T-cell (primary cell): ENCODE results near the gene HAGHL. TPM values are rescaled to one million over a fixed set of nuclear protein-coding genes. Genes with fewer than 3 reads are reported as not detected.

ENCODE experiments used
- ATAC-seq, 4 experiments: fragments of 200-7000 bp in 3 of 4; fragments of 150-1000 bp in 1 of 4; cut with Tn5 transposase; replicated peaks in 1 of 4; 1 replicate in 3 of 4; 2 replicates in 1 of 4; pipeline ENCODE4 v1.10.0; 2021; ENCODE audit warnings: moderate library complexity in 3 of 4, mild to moderate bottlenecking in 2 of 4, moderate number of reproducible peaks in 1 of 4
- CTCF ChIA-PET, 2 donors: fragments of 300-600 bp; sonication (Branson Sonifier 250); formaldehyde crosslinking; loops; one replicate each; lab custom pipeline; 2022; ENCODE audit warnings: antibody characterized with exemption in 2 of 2; lab: Charles Lee
- POLR2A ChIA-PET, 2 donors: fragments of 300-600 bp; sonication (Branson Sonifier 250); formaldehyde crosslinking; loops; one replicate each; lab custom pipeline; 2022; ENCODE audit warnings: antibody characterized with exemption in 2 of 2; lab: Charles Lee
- DNase-seq, 35 experiments: peaks; one replicate each; pipeline versions ENCODE4 v3.0.0 to v3.0.0-alpha.2; 2013 to 2023
- H3K27ac ChIP-seq: one replicate; pipeline ENCODE4 v1.5.1; 2013; ENCODE audit warnings: low read length
- H3K27me3 ChIP-seq, 2 experiments: replicated peaks in 1 of 2; 1 replicate in 1 of 2; 2 replicates in 1 of 2; pipeline versions ENCODE4 v1.6.1 to v1.7.0; 2013; ENCODE audit warnings: low read length in 1 of 2, mixed read lengths in 1 of 2; ENCODE audit not compliant: control insufficient read depth in 2 of 2, insufficient read depth in 2 of 2; ENCODE audit errors: extremely low read depth in 1 of 2
- H3K36me3 ChIP-seq, 2 donors: 1 replicate in 1 of 2; 2 replicates in 1 of 2; pipeline versions ENCODE4 v1.6.1 to v1.7.0; 2013; ENCODE audit warnings: low read length in 1 of 2; ENCODE audit not compliant: control insufficient read depth in 2 of 2, insufficient read depth in 1 of 2; ENCODE audit errors: extremely low read depth in 1 of 2
- H3K4me1 ChIP-seq, 2 experiments: 1 replicate in 1 of 2; 2 replicates in 1 of 2; pipeline versions ENCODE4 v1.6.1 to v1.7.0; 2013; ENCODE audit warnings: low read length in 2 of 2, mixed read lengths in 1 of 2; ENCODE audit not compliant: insufficient read depth in 2 of 2, control insufficient read depth in 1 of 2; ENCODE audit errors: extremely low read depth in 1 of 2
- H3K4me3 ChIP-seq, 2 donors: 1 replicate in 1 of 2; 2 replicates in 1 of 2; pipeline versions ENCODE4 v1.5.1 to v1.7.0; 2013; ENCODE audit warnings: mild to moderate bottlenecking in 2 of 2, low read length in 1 of 2, moderate library complexity in 1 of 2; ENCODE audit not compliant: control insufficient read depth in 1 of 2; ENCODE audit errors: extremely low read depth in 1 of 2
- H3K9me3 ChIP-seq: 2 replicates; pipeline ENCODE4 v1.7.0; 2013
- H3K27ac Mint-ChIP-seq, 2 donors: one replicate each; pipeline ENCODE4 v1.8.0; 2020 to 2021; ENCODE audit warnings: mild to moderate bottlenecking in 2 of 2, mixed read lengths in 2 of 2
- H3K27me3 Mint-ChIP-seq, 2 donors: one replicate each; pipeline ENCODE4 v1.8.0; 2021 to 2022; ENCODE audit warnings: mixed read lengths in 2 of 2
- H3K36me3 Mint-ChIP-seq: one replicate; pipeline ENCODE4 v1.8.0; 2021; ENCODE audit warnings: mixed read lengths
- H3K4me1 Mint-ChIP-seq, 3 donors: one replicate each; pipeline ENCODE4 v1.8.0; 2020 to 2022; ENCODE audit warnings: mixed read lengths in 3 of 3, mild to moderate bottlenecking in 1 of 3
- H3K4me3 Mint-ChIP-seq, 3 donors: one replicate each; pipeline ENCODE4 v1.8.0; 2020 to 2022; ENCODE audit warnings: mild to moderate bottlenecking in 3 of 3, mixed read lengths in 3 of 3, moderate library complexity in 3 of 3
- H3K9me3 Mint-ChIP-seq, 3 donors: one replicate each; pipeline ENCODE4 v1.8.0; 2020 to 2022; ENCODE audit warnings: mixed read lengths in 3 of 3
- WGBS: methylation state at CpG from one replicate; pipeline ENCODE4 v1.1.5; 2013; ENCODE audit warnings: missing lambda C conversion rate; ENCODE audit not compliant: insufficient coverage; 5-methylcytosine and 5-hydroxymethylcytosine counted together
- total RNA-seq, 35 experiments: library from RNA in 6 of 35; stranded (reverse) in 6 of 35; fragments of 120-200 nt in 1 of 35; gene quantifications; one replicate each; pipeline versions ENCODE4 v1.2.1 to v1.2.4 and lab custom pipeline; 2013 to 2026

HAGHL gene, protein sequence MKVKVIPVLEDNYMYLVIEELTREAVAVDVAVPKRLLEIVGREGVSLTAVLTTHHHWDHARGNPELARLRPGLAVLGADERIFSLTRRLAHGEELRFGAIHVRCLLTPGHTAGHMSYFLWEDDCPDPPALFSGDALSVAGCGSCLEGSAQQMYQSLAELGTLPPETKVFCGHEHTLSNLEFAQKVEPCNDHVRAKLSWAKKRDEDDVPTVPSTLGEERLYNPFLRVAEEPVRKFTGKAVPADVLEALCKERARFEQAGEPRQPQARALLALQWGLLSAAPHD
- total RNA-seq (10 to 100 TPM in 4 of 5 donors, 1 to 10 TPM in 1; 9.9 to 50.1 (median 31.6) TPM), total RNA-seq (lab: John Stamatoyannopoulos, UW) (1.4 to 31.4 (median 6.7) reads per million in 29 experiments)
- total RNA-seq (2013), result 9.9 TPM

DNA sequence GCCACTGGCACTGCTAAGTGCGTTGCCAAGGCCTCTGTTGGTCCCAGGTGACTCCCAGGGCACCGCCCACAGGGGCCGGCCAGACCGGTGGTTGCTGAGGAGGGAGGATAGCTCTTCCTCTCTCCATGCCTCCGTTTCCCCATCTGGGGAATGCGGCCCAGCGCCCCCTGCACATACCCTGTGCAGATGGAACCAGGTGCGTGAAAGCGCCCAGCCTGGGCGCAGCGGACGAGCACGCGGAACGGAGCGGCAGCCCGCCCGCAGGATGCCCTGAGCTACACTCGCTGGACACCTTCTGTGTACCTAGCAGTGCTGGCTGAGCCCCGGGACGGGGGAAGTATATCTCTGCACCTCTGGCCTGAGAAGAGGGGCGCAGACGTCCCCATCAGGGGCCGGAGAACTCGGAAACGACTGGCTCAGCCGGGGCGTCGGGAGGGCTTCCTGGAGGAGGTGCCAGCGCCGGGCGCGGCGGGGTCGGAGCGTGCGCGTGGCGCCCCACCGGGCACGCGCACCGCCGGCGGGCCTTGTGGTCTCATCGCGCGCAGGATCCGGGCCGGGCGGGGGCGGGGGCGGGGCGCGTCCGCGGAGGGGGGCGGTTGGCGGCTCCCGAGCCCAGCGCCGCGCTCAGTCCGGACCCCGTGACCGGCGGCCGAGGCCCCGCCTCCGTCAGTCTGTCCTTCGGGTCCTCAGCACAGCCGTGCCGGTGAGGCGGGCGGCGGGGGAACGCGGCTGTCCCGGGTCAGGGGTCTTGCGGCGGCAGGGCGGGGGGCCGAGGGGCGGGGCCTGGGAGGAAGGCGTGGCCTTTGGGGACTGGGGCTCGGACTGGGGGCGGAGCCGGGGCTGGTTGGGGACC is at the start of gene HAGHL, which contains the start of gene CCDC78:
Gene HAGHL (plus strand): TSS at position 669 of the 853 bp plus-strand sequence. CDS start 404 bp downstream, outside the sequence.
Gene CCDC78 (minus strand): TSS at position 6 of the 853 bp plus-strand sequence. CDS start 76 bp downstream, outside the sequence.
- peak within 1 kb of the TSS; percentile 74 to 77 for H3K4me3 ChIP-seq
- Mint-ChIP-seq H3K27ac (peak within 1 kb of the TSS in 1 of 2 donors; percentile 61), H3K27me3 (no peaks in the 10 kb centered on the region), H3K9me3 (no peaks in the 10 kb centered on the region), H3K4me1 (peaks cover 5 to 12% (median 6%) of the 10 kb centered on the region in 3 donors), H3K36me3 (no peaks in the 10 kb centered on the region), H3K4me3 (peak within 1 kb of the TSS; percentile 71 to 80 (median 73))
- peaks cover 0 to 3% of the 10 kb centered on the region in 2 experiments for H3K27me3 ChIP-seq
- H3K9me3 ChIP-seq, result no peaks in the 10 kb centered on the region
- peak; percentile 43 to 57 (median 50) for ATAC-seq
- peak in 24 of 35 experiments; percentile 18 to 77 (median 47) for DNase-seq
- ChIA-PET CTCF (interaction anchor here in 1 of 2 donors (1.5 kb wide), 1 partner anchor 14 kb away, joined by 5 read pairs; no protein-coding TSS in a partner anchor), POLR2A (no interaction called here)
- H3K27ac ChIP-seq, result peak within 1 kb of the TSS; percentile 68
- peaks cover 0 to 3% of the 10 kb centered on the region in 2 donors for H3K36me3 ChIP-seq
- peaks cover 0 to 45% of the 10 kb centered on the region in 2 experiments for H3K4me1 ChIP-seq
- WGBS, result 6% methylated on average over 84 of the region's 88 CpGs

DNA sequence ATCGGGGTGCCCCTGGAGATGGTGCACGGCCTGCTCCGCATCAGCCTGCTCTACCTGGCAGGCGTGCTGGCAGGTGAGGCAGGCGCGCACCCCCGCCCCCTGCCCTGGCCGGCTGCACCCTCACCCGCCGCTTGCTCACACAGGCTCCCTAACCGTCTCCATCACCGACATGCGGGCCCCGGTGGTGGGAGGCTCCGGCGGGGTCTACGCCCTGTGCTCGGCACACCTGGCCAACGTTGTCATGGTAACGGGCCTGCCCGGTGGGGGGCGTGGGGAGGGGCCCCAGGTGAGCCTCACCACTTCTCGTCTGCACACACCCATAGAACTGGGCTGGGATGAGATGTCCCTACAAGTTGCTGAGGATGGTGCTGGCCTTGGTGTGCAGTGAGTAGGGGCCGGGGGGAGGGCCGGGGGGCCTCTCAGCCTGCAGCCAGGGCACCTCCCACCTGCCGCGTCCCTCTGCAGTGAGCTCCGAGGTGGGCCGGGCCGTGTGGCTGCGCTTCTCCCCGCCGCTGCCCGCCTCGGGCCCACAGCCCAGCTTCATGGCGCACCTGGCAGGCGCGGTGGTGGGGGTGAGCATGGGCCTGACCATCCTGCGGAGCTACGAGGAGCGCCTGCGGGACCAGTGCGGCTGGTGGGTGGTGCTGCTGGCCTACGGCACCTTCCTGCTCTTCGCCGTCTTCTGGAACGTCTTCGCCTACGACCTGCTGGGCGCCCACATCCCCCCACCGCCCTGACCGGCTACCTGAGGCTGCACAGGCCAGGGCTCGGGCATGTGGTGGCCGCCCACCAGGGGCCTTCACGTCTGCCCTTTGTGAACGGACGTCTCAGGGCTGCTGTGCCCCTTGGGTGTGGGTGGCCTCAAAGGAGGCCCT is 49.4 kb upstream of the HAGHL start:
- peaks cover 11 to 35% (median 35%) of the 10 kb centered on the region in 3 donors for H3K4me1 Mint-ChIP-seq
- H3K27ac Mint-ChIP-seq, result no peak overlapping the region
- ChIA-PET CTCF (no interaction called here), POLR2A (no interaction called here)
- Histone ChIP-seq H3K4me1 (peaks cover 0 to 61% of the 10 kb centered on the region in 2 experiments), H3K4me3 (no peak overlapping the region), H3K27me3 (peaks cover 0 to 25% of the 10 kb centered on the region in 2 experiments), H3K27ac (no peak overlapping the region), H3K9me3 (no peaks in the 10 kb centered on the region), H3K36me3 (peaks cover 14 to 16% of the 10 kb centered on the region in 2 donors)
- H3K9me3 Mint-ChIP-seq, result no peaks in the 10 kb centered on the region
- H3K27me3 Mint-ChIP-seq, result peaks cover 0 to 6% of the 10 kb centered on the region in 2 donors
- H3K4me3 Mint-ChIP-seq, result peak overlapping the region in 1 of 3 donors; percentile 45
- H3K36me3 Mint-ChIP-seq, result peaks cover 7% of the 10 kb centered on the region
- DNase-seq, result no peak
- ATAC-seq, result no peak
- WGBS, result 79% methylated on average over 43 of the region's 57 CpGs

DNA sequence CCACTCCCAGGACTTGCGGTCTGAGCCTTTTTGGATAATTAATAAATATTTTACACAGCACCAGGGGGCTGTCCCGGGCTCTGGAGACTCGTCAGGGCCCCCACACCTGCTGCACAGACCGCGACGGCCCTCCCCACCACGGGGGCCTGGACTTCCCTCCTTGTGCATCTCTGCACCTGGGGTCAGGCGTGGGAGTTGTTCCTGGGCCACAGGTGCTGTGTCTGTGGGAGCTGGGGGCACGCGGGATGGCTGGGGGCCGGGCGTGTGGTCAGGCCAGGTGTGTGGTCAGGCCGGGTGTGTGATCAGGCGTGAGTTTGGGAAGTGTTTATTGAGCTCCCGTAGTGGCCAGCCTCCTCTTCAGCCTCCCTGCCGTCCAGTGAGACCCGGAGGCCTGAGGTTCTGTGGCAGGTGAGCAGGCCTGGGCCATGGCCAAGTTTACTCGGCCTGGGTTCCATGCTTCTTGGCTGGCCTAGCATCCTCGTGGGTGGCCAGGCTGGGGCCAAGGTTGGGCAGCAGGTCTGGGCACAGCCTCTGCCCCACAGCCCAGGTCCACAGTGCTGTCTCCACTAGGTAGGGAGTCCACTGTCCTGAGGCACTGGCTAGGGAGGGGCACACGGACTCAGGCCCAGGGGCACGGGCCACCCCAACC is 48.6 kb upstream of the HAGHL start:
- POLR2A ChIA-PET, result interaction anchor here in 1 of 2 donors (0.6 kb wide), 1 partner anchor 293 kb away, joined by 4 read pairs; no protein-coding TSS in a partner anchor
- no peaks in the 10 kb centered on the region for H3K9me3 Mint-ChIP-seq
- ATAC-seq (no peak), DNase-seq (no peak)
- H3K27me3 Mint-ChIP-seq, result peaks cover 0 to 6% of the 10 kb centered on the region in 2 donors
- H3K4me1 ChIP-seq, result peaks cover 0 to 69% of the 10 kb centered on the region in 2 experiments
- peaks cover 12 to 41% (median 40%) of the 10 kb centered on the region in 3 donors for H3K4me1 Mint-ChIP-seq
- 83% methylated on average over 10 of the region's 21 CpGs for WGBS
- peaks cover 0 to 25% of the 10 kb centered on the region in 2 experiments for H3K27me3 ChIP-seq
- H3K36me3 ChIP-seq, result peaks cover 7 to 20% of the 10 kb centered on the region in 2 donors
- CTCF ChIA-PET, result no interaction called here
- H3K36me3 Mint-ChIP-seq, result peaks cover 4% of the 10 kb centered on the region
- H3K9me3 ChIP-seq, result no peaks in the 10 kb centered on the region
- H3K27ac ChIP-seq, result no peak overlapping the region
- no peak overlapping the region for H3K27ac Mint-ChIP-seq
- H3K4me3 Mint-ChIP-seq, result peak overlapping the region in 1 of 3 donors; percentile 77
- H3K4me3 ChIP-seq, result no peak overlapping the region

DNA sequence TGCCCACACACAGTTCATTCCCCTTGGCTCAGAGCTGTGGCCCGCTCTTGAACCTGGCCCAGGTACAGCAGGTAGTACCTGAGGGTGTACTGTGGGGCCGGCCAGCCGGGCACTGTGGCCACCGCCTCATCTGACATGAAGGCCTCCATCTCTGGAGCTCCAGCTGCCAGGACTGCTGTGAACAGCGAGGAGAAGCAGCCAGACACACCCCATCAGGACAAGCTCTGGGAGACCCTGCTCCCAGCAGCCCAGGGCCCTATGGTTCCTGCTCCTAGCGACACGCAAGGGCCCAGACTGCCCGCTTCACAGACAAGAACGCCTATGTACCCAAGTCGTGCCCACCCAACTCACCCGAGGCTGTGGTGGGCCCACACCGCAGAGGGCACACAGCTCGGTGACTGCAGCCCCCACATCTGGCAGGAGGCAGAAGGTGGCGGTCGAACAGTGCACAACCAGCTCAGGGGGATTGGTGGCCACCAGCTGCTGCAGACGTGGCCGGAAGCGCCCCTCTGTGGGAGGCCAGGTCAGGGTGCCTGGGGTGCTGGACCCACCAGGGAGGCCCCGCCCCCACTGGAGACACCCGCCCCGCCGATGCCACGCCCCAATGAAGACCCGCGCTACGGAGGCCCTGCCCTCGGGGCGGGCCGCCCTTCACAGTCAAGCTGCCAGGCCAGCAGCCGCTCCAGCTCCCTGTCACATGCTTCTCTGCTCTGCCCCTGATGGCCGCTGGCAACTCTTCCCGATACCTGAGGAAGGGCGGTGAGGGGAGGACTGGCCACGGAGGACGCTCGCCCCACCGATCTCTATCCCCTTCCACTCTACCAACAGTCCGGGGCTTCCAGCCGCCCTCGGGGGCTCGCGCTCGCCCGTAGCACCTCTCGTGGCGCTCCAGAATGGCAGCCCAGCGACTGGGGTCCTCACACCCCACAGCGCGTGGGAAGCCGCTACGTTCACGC is 47.8 kb upstream of the HAGHL start:
- CTCF ChIA-PET, result interaction anchor here in 1 of 2 donors (0.6 kb wide), 1 partner anchor 96 kb away, joined by 4 read pairs; no protein-coding TSS in a partner anchor
- Histone ChIP-seq H3K27me3 (peaks cover 0 to 25% of the 10 kb centered on the region in 2 experiments), H3K4me3 (peak overlapping the region; percentile 49 to 53), H3K27ac (peak overlapping the region; percentile 41), H3K9me3 (no peaks in the 10 kb centered on the region), H3K4me1 (peaks cover 0 to 73% of the 10 kb centered on the region in 2 experiments), H3K36me3 (peaks cover 5 to 20% of the 10 kb centered on the region in 2 donors)
- H3K27me3 Mint-ChIP-seq, result peaks cover 0 to 6% of the 10 kb centered on the region in 2 donors
- ATAC-seq (peak in 3 of 4 experiments; percentile 3 to 14 (median 4)), DNase-seq (peak in 20 of 35 experiments; percentile 24 to 51 (median 35))
- H3K4me1 Mint-ChIP-seq, result peaks cover 12 to 44% (median 43%) of the 10 kb centered on the region in 3 donors
- 28% methylated on average over 46 of the region's 52 CpGs for WGBS
- H3K27ac Mint-ChIP-seq, result peak overlapping the region; percentile 74
- peaks cover 4% of the 10 kb centered on the region for H3K36me3 Mint-ChIP-seq
- POLR2A ChIA-PET, result interaction anchor here (0.5 to 0.6 kb wide), 2 partner anchors 10 to 294 kb away, joined by 4 to 5 read pairs; no protein-coding TSS in a partner anchor
- H3K4me3 Mint-ChIP-seq, result peak overlapping the region; percentile 72 to 79 (median 77)
- no peaks in the 10 kb centered on the region for H3K9me3 Mint-ChIP-seq
